Measurements from ENCODE around the gene CPXM1. TPM values are rescaled to one million over a fixed set of nuclear protein-coding genes. Genes with fewer than 3 reads are reported as not detected.

CPXM1 gene
- total and polyA plus RNA-seq, 9 of the 15 experiments (the other 6 are each of a cell fraction or from before 2014, with no cell fraction given): 0.04 to 1.1 (median 0.37) TPM; not detected in 2

DNA sequence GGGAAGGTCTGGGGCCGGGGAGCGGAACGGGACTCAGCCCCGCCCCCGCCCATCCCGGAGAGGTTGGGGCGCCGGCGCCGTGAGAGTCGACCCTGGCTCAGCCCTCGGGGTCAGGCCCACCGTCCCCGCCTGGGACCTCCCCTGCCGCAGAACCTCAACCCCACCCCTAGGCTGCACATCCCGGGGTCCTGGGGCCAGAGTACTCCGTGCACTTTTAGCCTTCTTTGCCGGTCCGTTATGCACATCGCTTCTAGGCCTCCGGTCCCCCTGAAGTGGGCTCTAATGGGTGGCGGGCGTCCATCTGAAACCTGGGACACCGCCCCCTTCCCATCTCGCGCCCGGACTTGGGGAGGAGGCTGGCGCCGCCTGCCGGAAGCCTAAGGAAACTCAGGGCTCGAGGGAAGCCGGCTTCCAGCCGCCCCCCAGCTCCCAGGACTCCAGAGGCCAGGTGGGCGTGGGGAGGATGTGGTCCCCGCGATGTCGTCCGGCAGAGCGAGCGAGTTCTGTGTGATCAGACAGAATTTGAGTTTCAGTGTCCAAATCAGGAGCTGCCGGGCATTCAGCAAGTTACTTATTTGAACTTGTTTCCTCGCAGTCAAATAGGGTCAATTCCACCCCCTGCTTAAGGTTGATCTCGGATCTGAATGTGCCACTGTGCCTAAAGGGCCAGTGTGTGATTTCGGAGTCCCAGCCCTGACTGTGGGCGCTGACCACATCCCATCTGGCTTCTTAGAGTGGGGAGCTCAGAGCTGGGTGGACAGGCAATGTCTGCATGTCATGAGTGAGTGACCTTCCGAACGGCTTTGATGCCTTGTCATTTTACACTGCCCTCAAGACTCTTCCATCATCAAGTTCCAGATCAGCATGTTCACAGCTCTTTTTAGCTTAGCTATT lies 47.6 kb downstream of the CPXM1 start (continued):
- TF ChIP-seq FOXK2 (conservative IDR thresholded peaks at IDR 0.05 in 1 of 2, IDR thresholded peaks at IDR 0.05 in 1 of 2; ENCODE audit: low read depth in 2 of 2): no peak
- TF ChIP-seq SP1 (CRISPR knock-in tag; IDR thresholded peaks at IDR 0.05): peak; percentile 30; the same call in 1 of the 2 replicates
- TF ChIP-seq FOXA1 (IDR thresholded peaks at IDR 0.05; ENCODE audit: borderline replicate concordance): no peak
- no peak for TF ChIP-seq CBFA2T3 (IDR thresholded peaks at IDR 0.05)
- no peak for TF ChIP-seq ZNF165 (CRISPR knock-in tag; IDR thresholded peaks at IDR 0.05; ENCODE audit: borderline replicate concordance)
- TF ChIP-seq ZFP1 (CRISPR knock-in tag; IDR thresholded peaks at IDR 0.05): no peak
- TF ChIP-seq NFIC (IDR thresholded peaks at IDR 0.05): no peak
- no peak for TF ChIP-seq U2AF2 (optimal IDR thresholded peaks at IDR 0.05; ENCODE audit: low read depth, low read length)
- TF ChIP-seq ZNF239 (CRISPR knock-in tag; IDR thresholded peaks at IDR 0.05): no peak
- TF ChIP-seq, protein P1, sequence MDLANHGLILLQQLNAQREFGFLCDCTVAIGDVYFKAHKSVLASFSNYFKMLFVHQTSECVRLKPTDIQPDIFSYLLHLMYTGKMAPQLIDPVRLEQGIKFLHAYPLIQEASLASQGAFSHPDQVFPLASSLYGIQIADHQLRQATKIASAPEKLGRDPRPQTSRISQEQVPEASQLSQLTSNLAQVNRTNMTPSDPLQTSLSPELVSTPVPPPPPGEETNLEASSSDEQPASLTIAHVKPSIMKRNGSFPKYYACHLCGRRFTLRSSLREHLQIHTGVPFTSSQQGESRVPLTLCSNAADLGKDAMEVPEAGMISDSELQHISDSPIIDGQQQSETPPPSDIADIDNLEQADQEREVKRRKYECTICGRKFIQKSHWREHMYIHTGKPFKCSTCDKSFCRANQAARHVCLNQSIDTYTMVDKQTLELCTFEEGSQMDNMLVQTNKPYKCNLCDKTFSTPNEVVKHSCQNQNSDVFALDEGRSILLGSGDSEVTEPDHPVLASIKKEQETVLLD (IDR thresholded peaks at IDR 0.05): no peak

Data from K562 (cell line).